ENCODE measurements around the gene ITGA2B. TPM values are rescaled to one million over a fixed set of nuclear protein-coding genes. Genes with fewer than 3 reads are reported as not detected.

ITGA2B gene
- total RNA-seq, result 1 to 10 TPM in 1 of 2 experiments, under 1 TPM in 1; 0.86 to 1.6 TPM
- not detected for polyA plus RNA-seq
- total RNA-seq, result 0.30 to 3.0 (median 0.77) reads per million in 6 experiments

DNA sequence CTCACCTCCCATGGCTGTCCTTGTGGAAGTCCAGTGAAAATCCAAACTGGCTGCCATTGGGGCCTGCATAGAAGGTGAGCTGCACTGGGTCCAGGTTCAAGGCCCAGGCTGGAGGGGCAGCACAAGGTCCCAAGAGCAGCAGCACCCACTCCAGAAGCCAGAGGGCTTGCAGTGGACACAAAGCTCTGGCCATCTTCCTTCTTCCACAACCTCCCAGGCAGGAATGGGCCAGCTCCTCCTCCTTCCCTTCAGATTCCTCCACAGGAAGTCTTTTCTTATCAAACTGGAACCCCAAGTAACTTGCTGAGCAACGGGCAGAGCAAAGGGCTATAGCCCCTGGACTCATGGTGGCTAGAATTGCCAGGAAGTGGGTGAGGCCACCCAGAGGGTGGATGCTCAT, at the start of gene ITGA2B:
Gene ITGA2B (minus strand): TSS at position 369 of the 400 bp plus-strand sequence. CDS start 176 bp downstream, at position 193.
- H3K9me3 Mint-ChIP-seq, result no peaks in the 10 kb centered on the region
- no peak for ATAC-seq
- peaks cover 11 to 25% (median 23%) of the 10 kb centered on the region in 4 donors for H3K4me1 Mint-ChIP-seq
- POLR2A ChIA-PET, result no interaction called here
- peaks cover 8 to 26% (median 10%) of the 10 kb centered on the region in 5 donors for H3K27me3 Mint-ChIP-seq
- H3K27ac Mint-ChIP-seq, result peak within 1 kb of the TSS in 1 of 10 donors; percentile 43
- H3K4me3 Mint-ChIP-seq, result peak within 1 kb of the TSS in 2 of 10 donors; percentile 22 to 45
- no peaks in the 10 kb centered on the region for H3K36me3 Mint-ChIP-seq
- no peak for DNase-seq

DNA sequence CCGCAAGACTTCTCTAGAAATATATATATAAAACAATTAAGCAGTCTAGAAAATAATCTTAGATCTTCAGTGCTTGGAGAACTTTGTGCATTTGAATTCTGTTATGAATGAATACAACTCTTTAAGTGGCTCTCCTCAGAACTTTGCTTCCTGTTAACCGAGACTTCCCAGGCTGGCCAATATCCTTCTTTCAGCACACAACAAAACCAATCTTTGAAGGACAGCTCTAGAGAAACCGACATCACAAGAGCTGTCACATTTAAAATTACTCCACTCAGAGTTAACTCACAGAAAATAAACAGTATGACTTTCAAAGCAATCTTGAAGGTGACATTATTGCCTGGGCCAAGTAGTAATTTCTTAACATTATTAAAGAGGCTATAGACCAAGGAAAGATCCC, 49.7 kb upstream of the ITGA2B start:
- peak overlapping the region in 8 of 10 donors; percentile 3 to 30 (median 16) for H3K4me3 Mint-ChIP-seq

DNA sequence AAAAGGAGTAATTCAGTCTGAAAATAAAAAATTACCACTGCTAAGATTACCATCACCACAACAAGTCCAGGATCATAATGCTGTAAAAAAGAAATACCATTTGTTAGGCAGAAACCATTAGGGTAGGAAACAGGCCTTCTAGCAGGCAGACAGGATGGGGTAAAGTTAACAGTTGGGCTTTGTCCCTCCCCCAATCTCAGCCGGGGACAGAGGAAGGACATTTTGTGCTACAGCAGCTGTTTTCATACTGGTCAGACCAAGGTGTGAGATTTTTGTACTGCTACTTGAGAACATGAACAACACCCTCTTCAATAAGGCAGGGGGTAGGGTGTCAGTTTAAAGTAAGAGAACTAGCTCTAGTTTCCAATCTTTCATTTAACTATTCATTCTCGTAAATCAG, 49.2 kb upstream of the ITGA2B start:
- POLR2A ChIA-PET, result no interaction called here
- H3K27me3 Mint-ChIP-seq, result no peaks in the 10 kb centered on the region
- H3K27ac Mint-ChIP-seq, result peak overlapping the region in 9 of 10 donors; percentile 0 to 66 (median 23)

More for the DNA sequence above, 49.7 kb upstream of the ITGA2B start:
- peak overlapping the region in 8 of 10 donors; percentile 1 to 72 (median 34) for H3K27ac Mint-ChIP-seq
- no peaks in the 10 kb centered on the region for H3K9me3 Mint-ChIP-seq
- ATAC-seq (peak in 1 of 2 donors; percentile 16), DNase-seq (no peak)
- POLR2A ChIA-PET, result no interaction called here
- no peaks in the 10 kb centered on the region for H3K27me3 Mint-ChIP-seq
- peaks cover 4 to 45% (median 6%) of the 10 kb centered on the region in 3 donors for H3K36me3 Mint-ChIP-seq
- peaks cover 17 to 44% (median 32%) of the 10 kb centered on the region in 4 donors for H3K4me1 Mint-ChIP-seq

DNA sequence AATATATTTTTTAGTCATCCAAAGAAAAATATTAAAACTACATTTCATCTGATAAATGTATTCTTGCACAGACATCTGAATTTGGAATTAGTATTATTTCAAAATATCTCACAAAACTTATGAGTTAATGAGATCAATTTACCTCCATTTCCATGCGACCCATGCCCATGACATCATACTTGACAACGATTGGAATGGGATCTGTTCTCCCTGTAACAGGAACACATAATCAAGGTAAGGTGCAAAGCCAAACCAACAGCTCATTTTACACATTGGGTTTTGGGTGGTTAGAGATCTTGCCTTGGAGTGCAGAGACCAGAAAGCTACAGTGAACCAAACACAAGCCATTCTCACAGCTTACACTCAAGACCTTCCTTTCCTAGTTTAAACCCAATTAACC, 46.9 kb upstream of the ITGA2B start:
- Mint-ChIP-seq H3K4me3 (no peak overlapping the region), H3K27me3 (no peaks in the 10 kb centered on the region), H3K4me1 (peaks cover 23 to 42% (median 35%) of the 10 kb centered on the region in 4 donors), H3K27ac (peak overlapping the region in 2 of 10 donors; percentile 7 to 38), H3K36me3 (peaks cover 8 to 65% (median 21%) of the 10 kb centered on the region in 3 donors), H3K9me3 (no peaks in the 10 kb centered on the region)
- POLR2A ChIA-PET, result no interaction called here
- ATAC-seq, result no peak
- no peak for DNase-seq

More for the DNA sequence above, 49.2 kb upstream of the ITGA2B start:
- DNase-seq (peak in 1 of 10 donors; percentile 2), ATAC-seq (no peak)
- peak overlapping the region in 2 of 10 donors; percentile 13 to 14 for H3K4me3 Mint-ChIP-seq
- H3K36me3 Mint-ChIP-seq, result peaks cover 4 to 48% (median 7%) of the 10 kb centered on the region in 3 donors
- peaks cover 19 to 44% (median 32%) of the 10 kb centered on the region in 4 donors for H3K4me1 Mint-ChIP-seq
- H3K9me3 Mint-ChIP-seq, result no peaks in the 10 kb centered on the region

DNA sequence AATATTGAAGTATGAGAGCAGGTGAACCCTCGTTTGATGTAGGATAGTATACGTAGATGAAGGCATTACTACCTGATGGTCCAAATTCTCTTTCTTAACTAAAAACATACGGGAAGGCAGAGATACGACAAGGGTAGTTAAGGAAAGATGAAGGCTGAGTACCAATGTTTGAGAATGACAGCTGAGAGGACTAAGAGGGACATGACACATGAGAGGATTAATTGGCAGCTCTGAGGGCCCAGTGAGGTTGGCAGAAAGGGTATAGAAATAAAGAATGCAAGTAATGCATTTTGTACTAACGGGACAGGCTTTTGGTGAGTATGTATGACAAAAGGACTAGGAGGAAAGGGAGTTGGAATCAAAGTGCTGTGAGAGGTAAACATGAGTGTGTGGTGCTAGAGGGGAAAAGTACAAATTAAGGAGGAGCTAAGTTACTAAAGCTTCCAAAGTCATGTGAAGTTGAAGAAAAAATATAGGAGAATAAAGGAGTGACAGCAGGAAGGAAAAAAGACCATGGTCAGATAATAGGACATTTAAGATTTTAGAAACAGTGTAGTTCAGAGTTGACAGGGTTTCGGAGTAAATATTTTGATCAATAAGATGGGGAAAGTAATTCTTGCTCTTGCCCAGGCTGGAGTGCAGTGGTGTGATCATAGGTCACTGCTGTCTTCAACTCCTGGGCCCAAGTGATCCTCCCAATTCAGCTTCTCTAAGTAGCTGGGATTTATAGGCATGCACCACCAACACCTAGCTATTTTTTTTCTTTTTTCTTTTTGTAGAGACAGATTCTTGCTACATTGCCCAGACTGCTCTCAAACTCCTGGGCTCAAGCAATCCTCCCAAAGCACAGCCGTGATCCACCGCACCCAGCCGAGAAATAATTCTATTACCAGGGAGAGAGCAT, 43.1 kb upstream of the ITGA2B start:
- Mint-ChIP-seq H3K36me3 (peaks cover 8 to 85% (median 21%) of the 10 kb centered on the region in 3 donors), H3K27me3 (no peaks in the 10 kb centered on the region), H3K4me1 (peaks cover 8 to 13% (median 11%) of the 10 kb centered on the region in 4 donors), H3K4me3 (no peak overlapping the region), H3K27ac (peak overlapping the region in 2 of 10 donors; percentile 1 to 62), H3K9me3 (no peaks in the 10 kb centered on the region)
- POLR2A ChIA-PET, result no interaction called here
- DNase-seq (no peak), ATAC-seq (no peak)

DNA sequence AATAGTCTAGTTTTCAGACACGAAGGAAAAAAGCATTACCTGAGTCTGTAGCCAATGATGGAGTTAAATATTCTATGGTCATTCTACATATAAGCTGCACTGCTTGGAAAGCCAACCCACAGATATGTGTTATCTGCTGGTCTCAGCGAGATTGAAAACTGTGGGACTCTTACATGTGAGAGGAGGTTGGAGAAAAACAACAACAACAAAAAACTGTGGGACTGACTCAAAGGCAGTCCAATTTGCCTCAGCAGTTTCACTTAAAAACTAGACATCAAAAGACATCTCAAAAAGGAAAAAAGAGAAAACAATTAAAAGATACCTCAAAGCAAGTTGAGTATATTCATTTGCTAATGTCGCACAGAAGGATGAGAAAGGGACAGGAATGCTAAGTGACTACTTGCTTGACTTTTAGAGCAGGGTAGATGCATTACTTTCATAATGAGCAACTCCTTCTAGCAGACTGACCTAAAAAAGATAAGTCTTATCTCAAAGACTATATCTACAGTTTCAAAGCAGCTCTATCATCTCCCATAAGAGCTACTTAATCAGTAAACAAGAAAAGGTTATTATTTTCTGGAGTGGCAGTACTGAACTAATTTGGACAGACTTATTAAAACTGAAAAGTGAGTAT, 35.5 kb upstream of the ITGA2B start:
- no peaks in the 10 kb centered on the region for H3K9me3 Mint-ChIP-seq
- H3K36me3 Mint-ChIP-seq, result peaks cover 0 to 82% (median 12%) of the 10 kb centered on the region in 3 donors
- no peaks in the 10 kb centered on the region for H3K27me3 Mint-ChIP-seq
- POLR2A ChIA-PET, result no interaction called here
- H3K27ac Mint-ChIP-seq, result peak overlapping the region in 2 of 10 donors; percentile 6 to 7
- H3K4me3 Mint-ChIP-seq, result no peak overlapping the region
- H3K4me1 Mint-ChIP-seq, result peaks cover 0 to 22% (median 7%) of the 10 kb centered on the region in 4 donors
- ATAC-seq (no peak), DNase-seq (no peak)

DNA sequence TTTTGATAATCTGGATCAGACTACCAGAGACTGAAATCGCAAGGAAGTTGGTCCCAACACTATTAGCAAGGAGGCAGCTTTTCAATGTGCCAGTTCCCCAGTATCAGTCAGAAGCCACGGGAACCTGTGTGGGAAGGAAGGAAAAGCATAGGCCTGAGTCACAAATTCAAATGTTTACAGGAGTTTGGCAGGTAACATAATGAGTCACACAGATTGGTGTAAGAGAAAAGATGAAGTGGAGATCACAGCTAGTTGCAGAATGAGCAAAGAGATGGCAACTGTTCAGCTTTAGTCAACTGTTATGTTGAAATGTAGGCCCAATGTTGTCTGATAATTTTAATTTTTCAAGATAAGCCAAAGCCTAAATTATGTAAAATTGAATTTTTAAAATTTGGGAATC, 28.1 kb upstream of the ITGA2B start:
- H3K9me3 Mint-ChIP-seq, result no peaks in the 10 kb centered on the region
- H3K4me1 Mint-ChIP-seq, result peaks cover 0 to 6% (median 3%) of the 10 kb centered on the region in 4 donors
- H3K27me3 Mint-ChIP-seq, result no peaks in the 10 kb centered on the region
- POLR2A ChIA-PET, result no interaction called here
- ATAC-seq (no peak), DNase-seq (no peak)
- H3K36me3 Mint-ChIP-seq, result peaks cover 0 to 81% (median 20%) of the 10 kb centered on the region in 3 donors
- H3K27ac Mint-ChIP-seq, result peak overlapping the region in 2 of 10 donors; percentile 51 to 78
- no peak overlapping the region for H3K4me3 Mint-ChIP-seq

DNA sequence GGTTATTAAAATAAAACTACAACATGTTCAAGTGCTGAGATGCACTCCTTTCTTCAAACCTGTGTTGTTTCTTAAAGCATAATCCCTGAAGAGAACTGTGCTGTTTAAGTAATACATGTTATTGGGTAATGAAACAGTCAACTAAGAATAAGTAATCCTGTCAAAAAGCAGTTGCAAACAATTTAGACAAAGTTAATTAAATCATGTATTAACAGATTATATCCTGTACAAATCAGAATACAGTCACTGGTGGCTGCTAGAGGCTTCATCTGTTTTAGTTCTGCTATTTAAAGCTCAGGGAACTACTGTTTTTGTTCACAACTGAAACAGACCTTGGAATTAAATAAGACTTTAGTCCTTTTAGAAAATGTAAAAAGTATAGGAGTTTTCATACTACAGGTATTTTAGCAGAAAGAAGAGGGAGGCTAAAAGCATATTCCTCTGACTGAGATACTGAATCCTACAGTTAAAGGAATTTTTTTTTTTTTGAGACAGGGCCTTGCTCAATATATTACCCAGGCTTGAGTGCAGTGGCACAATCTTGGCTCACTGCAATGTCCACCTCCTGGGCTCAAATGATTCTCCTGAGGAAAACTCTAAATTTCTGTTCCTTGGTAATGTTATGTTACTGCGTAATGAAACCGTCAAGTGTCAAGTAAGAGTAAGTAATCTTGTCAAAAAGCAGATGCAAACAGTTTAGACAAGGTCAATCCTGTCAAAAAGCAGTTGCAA, 27.3 kb upstream of the ITGA2B start:
- no peaks in the 10 kb centered on the region for H3K27me3 Mint-ChIP-seq
- peaks cover 0 to 77% (median 21%) of the 10 kb centered on the region in 3 donors for H3K36me3 Mint-ChIP-seq
- no peaks in the 10 kb centered on the region for H3K9me3 Mint-ChIP-seq
- H3K4me3 Mint-ChIP-seq, result no peak overlapping the region
- no peak for ATAC-seq
- no peak for DNase-seq
- POLR2A ChIA-PET, result interaction anchor here (0.7 kb wide), 1 partner anchor 221 kb away, joined by 3 read pairs; no protein-coding TSS in a partner anchor
- no peak overlapping the region for H3K27ac Mint-ChIP-seq
- H3K4me1 Mint-ChIP-seq, result peaks cover 0 to 6% (median 3%) of the 10 kb centered on the region in 4 donors

DNA sequence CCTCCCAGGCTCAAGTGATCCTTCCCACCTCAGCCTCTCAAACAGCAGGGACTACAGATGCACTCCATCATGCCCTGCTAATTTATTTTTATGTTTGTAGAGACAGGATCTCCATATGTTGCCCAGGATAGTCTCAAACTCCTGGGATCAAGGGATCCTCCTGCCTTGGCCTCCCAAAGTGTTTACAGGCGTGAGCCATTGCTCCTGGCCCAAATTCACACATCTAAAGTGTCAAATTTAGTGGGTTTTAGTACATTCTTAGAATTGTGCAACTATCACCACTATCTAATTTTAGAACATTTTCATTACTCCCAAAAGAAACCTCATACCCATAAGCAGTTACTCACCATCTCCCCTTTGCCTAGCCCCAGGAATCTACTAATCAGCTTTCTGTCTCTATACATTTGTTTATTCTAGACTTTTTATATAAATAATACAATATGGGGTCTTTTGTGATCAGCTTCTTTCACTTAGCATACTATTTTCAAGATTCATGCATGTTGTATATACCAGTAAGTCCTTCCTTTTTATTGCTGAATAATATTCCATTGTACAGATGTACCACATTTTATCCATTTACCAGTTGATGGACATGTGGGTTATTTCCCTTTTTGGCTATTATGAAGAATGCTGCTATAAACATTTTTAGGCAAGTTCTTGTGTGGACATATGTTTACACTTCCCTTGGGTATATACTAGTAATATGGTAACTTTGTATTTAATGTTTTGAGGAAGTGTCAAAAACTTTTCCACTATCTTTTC, 25.1 kb upstream of the ITGA2B start:
- Mint-ChIP-seq H3K27me3 (no peaks in the 10 kb centered on the region), H3K9me3 (no peaks in the 10 kb centered on the region), H3K27ac (peak overlapping the region in 1 of 10 donors; percentile 51), H3K4me1 (peaks cover 0 to 3% (median 1%) of the 10 kb centered on the region in 4 donors), H3K36me3 (peaks cover 0 to 63% (median 21%) of the 10 kb centered on the region in 3 donors), H3K4me3 (no peak overlapping the region)
- no peak for DNase-seq
- POLR2A ChIA-PET, result no interaction called here
- no peak for ATAC-seq

DNA sequence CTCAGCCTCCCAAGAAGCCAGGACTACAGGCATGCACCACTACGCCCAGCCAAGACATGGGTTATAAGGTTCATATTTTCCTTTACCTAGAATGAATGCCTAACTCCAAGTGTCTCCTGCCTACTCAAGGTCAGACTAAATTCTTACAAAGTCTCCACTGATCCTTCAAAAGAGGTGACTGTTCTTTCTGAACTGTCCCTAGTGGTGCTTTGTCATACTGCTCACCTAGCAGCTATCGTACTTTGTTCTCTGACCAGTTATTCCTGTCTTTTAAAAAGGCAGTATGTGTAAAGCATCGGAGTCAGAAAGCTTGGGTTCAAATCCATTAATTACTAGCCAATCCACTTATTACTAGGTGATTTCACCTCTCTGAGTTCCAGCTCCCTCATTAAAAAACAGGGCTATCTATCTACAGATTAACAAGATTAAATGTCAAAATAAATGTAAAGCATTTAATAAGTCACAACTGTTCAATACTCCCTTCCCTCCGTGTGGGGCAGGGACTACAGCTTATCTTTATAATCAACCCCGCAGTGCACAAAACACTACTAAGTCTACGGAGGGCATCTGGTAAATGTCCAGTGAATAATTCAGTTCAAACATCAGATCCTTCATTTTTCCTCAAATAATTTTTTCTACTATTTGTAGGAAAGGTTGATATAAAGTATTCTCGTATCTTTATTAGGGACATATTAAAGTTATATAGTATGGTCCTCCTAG, 20.0 kb upstream of the ITGA2B start:
- POLR2A ChIA-PET, result no interaction called here
- Mint-ChIP-seq H3K36me3 (peaks cover 0 to 49% (median 7%) of the 10 kb centered on the region in 3 donors), H3K9me3 (no peaks in the 10 kb centered on the region), H3K27me3 (no peaks in the 10 kb centered on the region), H3K4me1 (peaks cover 0 to 3% (median 3%) of the 10 kb centered on the region in 4 donors), H3K27ac (no peak overlapping the region), H3K4me3 (no peak overlapping the region)
- DNase-seq (no peak), ATAC-seq (no peak)

DNA sequence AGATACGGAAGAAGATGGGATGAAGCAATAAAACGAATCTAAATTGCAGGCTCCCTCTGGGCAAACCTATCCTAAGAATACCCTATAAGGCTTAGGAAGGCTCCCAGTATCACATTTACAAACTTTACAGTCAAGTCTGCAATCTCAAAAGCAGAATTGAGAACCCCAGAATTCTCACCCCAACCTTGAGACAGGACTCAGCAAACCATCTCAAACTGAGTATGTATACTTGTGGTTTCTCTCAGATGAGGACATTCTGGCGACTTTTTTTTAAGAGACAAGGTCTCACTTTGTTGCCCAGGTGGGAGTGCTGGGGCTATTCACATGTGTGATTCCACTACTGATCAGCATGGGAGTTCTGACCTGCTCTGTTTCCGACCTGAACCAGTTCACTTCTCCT, 19.3 kb upstream of the ITGA2B start:
- POLR2A ChIA-PET, result no interaction called here
- peaks cover 0 to 54% (median 7%) of the 10 kb centered on the region in 3 donors for H3K36me3 Mint-ChIP-seq
- ATAC-seq, result no peak
- DNase-seq, result no peak
- H3K27ac Mint-ChIP-seq, result peak overlapping the region in 3 of 10 donors; percentile 28 to 33 (median 30)
- H3K27me3 Mint-ChIP-seq, result no peaks in the 10 kb centered on the region
- H3K9me3 Mint-ChIP-seq, result no peaks in the 10 kb centered on the region
- no peak overlapping the region for H3K4me3 Mint-ChIP-seq
- peaks cover 0 to 3% (median 1%) of the 10 kb centered on the region in 4 donors for H3K4me1 Mint-ChIP-seq

Measured in naive thymus-derived CD8-positive, alpha-beta T cell (primary cell).